BE2C (cell line): ENCODE data around the gene SRC.

Source experiments
- DNase-seq: peaks from one replicate; pipeline ENCODE4 v3.0.0-alpha.2; 2020
- H3K27me3 ChIP-seq: fragments of 250-450 bp; sonication (Bioruptor Pico); 2 replicates; pipeline ENCODE4 v1.5.1; 2020; ENCODE audit warnings: mild to moderate bottlenecking
- H3K36me3 ChIP-seq: fragments of 250-450 bp; sonication (Bioruptor Pico); 2 replicates; pipeline ENCODE4 v1.5.1; 2020; ENCODE audit warnings: mild to moderate bottlenecking
- H3K4me1 ChIP-seq: fragments of 250-450 bp; sonication (Bioruptor Pico); 2 replicates; pipeline ENCODE4 v1.5.1; 2020
- H3K4me3 ChIP-seq: 2 replicates; pipeline ENCODE4 v1.5.1; 2011; ENCODE audit warnings: low read depth, low read length
- H3K9me3 ChIP-seq: fragments of 250-450 bp; sonication (Bioruptor Pico); 2 replicates; pipeline ENCODE4 v1.5.1; 2020
- CTCF ChIP-seq: IDR thresholded peaks from 2 replicates; pipeline ENCODE4 v1.5.1; 2012; ENCODE audit warnings: mild to moderate bottlenecking, low read depth, low read length

SRC gene

GRCh38 chr20:37401930-37402675 is 56.2 kb downstream of the SRC start:
- Histone ChIP-seq H3K4me3 (no peak overlapping the region), H3K27me3 (no peaks in the 10 kb centered on the region), H3K9me3 (no peaks in the 10 kb centered on the region), H3K36me3 (no peaks in the 10 kb centered on the region), H3K4me1 (peaks cover 6% of the 10 kb centered on the region)
- no peak for TF ChIP-seq CTCF
- DNase-seq: no peak

- Histone ChIP-seq H3K4me1 (peaks cover 14% of the 10 kb centered on the region), H3K27me3 (no peaks in the 10 kb centered on the region), H3K4me3 (no peak overlapping the region), H3K36me3 (no peaks in the 10 kb centered on the region), H3K9me3 (no peaks in the 10 kb centered on the region)
- DNase-seq: no peak
- TF ChIP-seq CTCF: no peak
Observed at GRCh38 chr20:37403107-37404033, 57.4 kb downstream of the SRC start.

GRCh38 chr20:37404461-37404890 is 58.5 kb downstream of the SRC start:
- no peaks in the 10 kb centered on the region for H3K36me3 ChIP-seq

GRCh38 chr20:37405351-37405897 is 59.5 kb downstream of the SRC start:
- no peak for TF ChIP-seq CTCF
- H3K4me3 ChIP-seq: no peak overlapping the region
- no peaks in the 10 kb centered on the region for H3K9me3 ChIP-seq
- no peaks in the 10 kb centered on the region for H3K36me3 ChIP-seq
- no peaks in the 10 kb centered on the region for H3K27me3 ChIP-seq
- no peak for DNase-seq
- peaks cover 23% of the 10 kb centered on the region for H3K4me1 ChIP-seq

More at GRCh38 chr20:37404461-37404890, 58.5 kb downstream of the SRC start:
- TF ChIP-seq CTCF: no peak
- H3K9me3 ChIP-seq: no peaks in the 10 kb centered on the region
- DNase-seq: no peak
- no peak overlapping the region for H3K4me3 ChIP-seq
- H3K27me3 ChIP-seq: no peaks in the 10 kb centered on the region
- peaks cover 23% of the 10 kb centered on the region for H3K4me1 ChIP-seq

- Histone ChIP-seq H3K36me3 (no peaks in the 10 kb centered on the region), H3K27me3 (no peaks in the 10 kb centered on the region), H3K9me3 (no peaks in the 10 kb centered on the region), H3K4me3 (peak overlapping the region; percentile 38), H3K4me1 (peaks cover 23% of the 10 kb centered on the region)
- no peak for TF ChIP-seq CTCF
- DNase-seq: peak; percentile 65
Observed at GRCh38 chr20:37406010-37406998, 60.4 kb downstream of the SRC start.
